Fibroblast of lung (primary cell): Measurements from ENCODE around the gene ARAP2.

Source experiments
- EZH2 ChIP-seq: IDR thresholded peaks from 2 replicates; pipeline ENCODE4 v1.5.1; 2012; ENCODE audit warnings: low read length, control low read depth, mild to moderate bottlenecking; ENCODE audit errors: missing control alignments
- TF ChIP-seq, protein P1 (sequence below), 2 donors: IDR thresholded peaks in 1 of 2; conservative IDR thresholded peaks in 1 of 2; 1 replicate in 1 of 2; 2 replicates in 1 of 2; pipeline ENCODE4 v1.5.1; 2011 to 2012; ENCODE audit warnings: low read length in 2 of 2, control low read depth in 1 of 2, inconsistent platforms in 1 of 2, low read depth in 1 of 2, mild to moderate bottlenecking in 1 of 2

- TF ChIP-seq, protein P1, sequence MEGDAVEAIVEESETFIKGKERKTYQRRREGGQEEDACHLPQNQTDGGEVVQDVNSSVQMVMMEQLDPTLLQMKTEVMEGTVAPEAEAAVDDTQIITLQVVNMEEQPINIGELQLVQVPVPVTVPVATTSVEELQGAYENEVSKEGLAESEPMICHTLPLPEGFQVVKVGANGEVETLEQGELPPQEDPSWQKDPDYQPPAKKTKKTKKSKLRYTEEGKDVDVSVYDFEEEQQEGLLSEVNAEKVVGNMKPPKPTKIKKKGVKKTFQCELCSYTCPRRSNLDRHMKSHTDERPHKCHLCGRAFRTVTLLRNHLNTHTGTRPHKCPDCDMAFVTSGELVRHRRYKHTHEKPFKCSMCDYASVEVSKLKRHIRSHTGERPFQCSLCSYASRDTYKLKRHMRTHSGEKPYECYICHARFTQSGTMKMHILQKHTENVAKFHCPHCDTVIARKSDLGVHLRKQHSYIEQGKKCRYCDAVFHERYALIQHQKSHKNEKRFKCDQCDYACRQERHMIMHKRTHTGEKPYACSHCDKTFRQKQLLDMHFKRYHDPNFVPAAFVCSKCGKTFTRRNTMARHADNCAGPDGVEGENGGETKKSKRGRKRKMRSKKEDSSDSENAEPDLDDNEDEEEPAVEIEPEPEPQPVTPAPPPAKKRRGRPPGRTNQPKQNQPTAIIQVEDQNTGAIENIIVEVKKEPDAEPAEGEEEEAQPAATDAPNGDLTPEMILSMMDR (conservative IDR thresholded peaks at IDR 0.05 in 1 of 2, IDR thresholded peaks at IDR 0.05 in 1 of 2; ENCODE audit: low read depth in 1 of 2, low read length in 2 of 2): no peak
- no peak for TF ChIP-seq EZH2
Observed at GRCh38 chr4:36207367-36207766, 36.9 kb downstream of the ARAP2 start.
